ENCODE data around the gene MST1.

GRCh38 chr3:49729966-49730609, 40.8 kb upstream of the MST1 start:
- TF ChIP-seq POLR2A (IDR thresholded peaks at IDR 0.05): no peak
- TF ChIP-seq, protein P1, sequence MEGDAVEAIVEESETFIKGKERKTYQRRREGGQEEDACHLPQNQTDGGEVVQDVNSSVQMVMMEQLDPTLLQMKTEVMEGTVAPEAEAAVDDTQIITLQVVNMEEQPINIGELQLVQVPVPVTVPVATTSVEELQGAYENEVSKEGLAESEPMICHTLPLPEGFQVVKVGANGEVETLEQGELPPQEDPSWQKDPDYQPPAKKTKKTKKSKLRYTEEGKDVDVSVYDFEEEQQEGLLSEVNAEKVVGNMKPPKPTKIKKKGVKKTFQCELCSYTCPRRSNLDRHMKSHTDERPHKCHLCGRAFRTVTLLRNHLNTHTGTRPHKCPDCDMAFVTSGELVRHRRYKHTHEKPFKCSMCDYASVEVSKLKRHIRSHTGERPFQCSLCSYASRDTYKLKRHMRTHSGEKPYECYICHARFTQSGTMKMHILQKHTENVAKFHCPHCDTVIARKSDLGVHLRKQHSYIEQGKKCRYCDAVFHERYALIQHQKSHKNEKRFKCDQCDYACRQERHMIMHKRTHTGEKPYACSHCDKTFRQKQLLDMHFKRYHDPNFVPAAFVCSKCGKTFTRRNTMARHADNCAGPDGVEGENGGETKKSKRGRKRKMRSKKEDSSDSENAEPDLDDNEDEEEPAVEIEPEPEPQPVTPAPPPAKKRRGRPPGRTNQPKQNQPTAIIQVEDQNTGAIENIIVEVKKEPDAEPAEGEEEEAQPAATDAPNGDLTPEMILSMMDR (IDR thresholded peaks at IDR 0.05): no peak

Data from adrenal gland (tissue), 5 donors.